H1 (cell line): ENCODE measurements around the gene CASD1. TPM values are rescaled to one million over a fixed set of nuclear protein-coding genes. Genes with fewer than 3 reads are reported as not detected.

ENCODE experiments used
- CTBP2 ChIP-seq: IDR thresholded peaks from 2 replicates; pipeline ENCODE4 v1.7.0; 2011; ENCODE audit warnings: borderline replicate concordance, mild to moderate bottlenecking, moderate library complexity, mixed read lengths, low read length; ENCODE audit not compliant: insufficient read depth, insufficient read length
- RAD21 ChIP-seq, 2 experiments: IDR thresholded peaks in 1 of 2; conservative IDR thresholded peaks in 1 of 2; 2 replicates each; pipeline ENCODE4 v1.6.1; 2011; ENCODE audit warnings: low read depth in 2 of 2, low read length in 2 of 2, improper control_type of control experiment in 1 of 2, inconsistent platforms in 1 of 2, mild to moderate bottlenecking in 1 of 2, moderate library complexity in 1 of 2
- SP1 ChIP-seq: IDR thresholded peaks from 2 replicates; pipeline ENCODE4 v1.6.1; 2011; ENCODE audit warnings: low read depth, low read length
- SP4 ChIP-seq: IDR thresholded peaks from 2 replicates; pipeline ENCODE4 v1.6.1; 2012; ENCODE audit warnings: low read length, inconsistent platforms
- SRF ChIP-seq: IDR thresholded peaks from 2 replicates; pipeline ENCODE4 v1.6.1; 2011; ENCODE audit warnings: mild to moderate bottlenecking, low read depth, low read length, moderate library complexity
- polyA plus RNA-seq, 7 experiments: library from polyadenylated mRNA; depleted of rRNA in 3 of 7; stranded (reverse) in 5 of 7; unstranded in 2 of 7; fragments of >200 nt in 5 of 7; fragments of 200-250 nt in 2 of 7; gene quantifications; 1 replicate in 5 of 7; 2 replicates in 1 of 7; 4 replicates in 1 of 7; pipeline versions ENCODE4 v1.2.1 to v1.2.3, GENCODE V29; 2011 to 2013; ENCODE audit warnings: missing spikeins in 2 of 7, mixed read lengths in 2 of 7
- total RNA-seq: library from RNA; stranded (reverse); fragmentation: NEBNext Ultra II Directional; extraction: Animal tissue kit (Norgen Biotek cat#: 25700); gene quantifications from 2 replicates; pipeline ENCODE4 v1.2.1, GENCODE V29; 2021

CASD1 gene
- total and polyA plus RNA-seq, 2 of the 8 experiments (the other 6 are each of a cell fraction or from before 2014, with no cell fraction given) = 14.2 to 18.8 TPM

GRCh38 chr7:94600267-94600666 is 90.7 kb downstream of the CASD1 start (continued):
- no peak for TF ChIP-seq CTBP2
- TF ChIP-seq RAD21 (IDR thresholded peaks at IDR 0.05 in 1 of 2, conservative IDR thresholded peaks at IDR 0.05 in 1 of 2; ENCODE audit: low read depth in 2 of 2, low read length in 2 of 2) = no peak
- no peak for TF ChIP-seq SP4
- TF ChIP-seq SP1 = no peak
- TF ChIP-seq SRF = no peak
